B cell (primary cell): ENCODE data around the gene VWA5B1. TPM values are rescaled to one million over a fixed set of nuclear protein-coding genes. Genes with fewer than 3 reads are reported as not detected.

ENCODE experiments used
- ATAC-seq: fragments of 200-7000 bp; cut with Tn5 transposase; one replicate; pipeline ENCODE4 v1.10.0; 2021; ENCODE audit warnings: low read depth, mild to moderate bottlenecking, moderate number of reproducible peaks, moderate library complexity
- CTCF ChIA-PET: fragments of 350-600 bp; sonication (Branson Sonifier 250); formaldehyde crosslinking; loops from one replicate; lab custom pipeline; 2021; ENCODE audit warnings: antibody characterized with exemption, inconsistent platforms; lab: Charles Lee
- POLR2A ChIA-PET: fragments of 350-600 bp; sonication (Branson Sonifier 250); formaldehyde crosslinking; loops from one replicate; lab custom pipeline; 2021; ENCODE audit warnings: antibody characterized with exemption; lab: Charles Lee
- DNase-seq: peaks from one replicate; pipeline ENCODE4 v3.0.0; 2013
- H2AFZ ChIP-seq: 2 replicates; pipeline ENCODE4 v1.6.1; 2012; ENCODE audit warnings: mild to moderate bottlenecking, low read depth, low read length; ENCODE audit not compliant: insufficient read depth, poor library complexity, severe bottlenecking
- H3K27ac ChIP-seq, 2 donors: 1 replicate in 1 of 2; 2 replicates in 1 of 2; pipeline ENCODE4 v1.5.1; 2012 to 2013; ENCODE audit warnings: low read length in 2 of 2, mild to moderate bottlenecking in 2 of 2, moderate library complexity in 1 of 2
- H3K27me3 ChIP-seq, 4 experiments: fragments of 200-600 bp in 1 of 4; sonication (generic) in 1 of 4; replicated peaks in 1 of 4; 1 replicate in 2 of 4; 2 replicates in 2 of 4; pipeline versions ENCODE4 v1.6.1 to v1.7.0; 2013 to 2016; ENCODE audit warnings: low read length in 3 of 4, mild to moderate bottlenecking in 2 of 4, mixed read lengths in 1 of 4, moderate library complexity in 1 of 4; ENCODE audit not compliant: insufficient read depth in 4 of 4, control insufficient read depth in 3 of 4; ENCODE audit errors: control extremely low read depth in 1 of 4
- H3K36me3 ChIP-seq, 2 experiments: replicated peaks in 1 of 2; 1 replicate in 1 of 2; 2 replicates in 1 of 2; pipeline versions ENCODE4 v1.6.1 to v1.7.1; 2013; ENCODE audit warnings: low read length in 1 of 2; ENCODE audit not compliant: insufficient read depth in 2 of 2, control insufficient read depth in 1 of 2; ENCODE audit errors: control extremely low read depth in 1 of 2, extremely low read depth in 1 of 2
- H3K4me1 ChIP-seq, 2 donors: fragments of 200-600 bp in 1 of 2; sonication (generic) in 1 of 2; 1 replicate in 1 of 2; 2 replicates in 1 of 2; pipeline versions ENCODE4 v1.5.1 to v1.6.1; 2013 to 2017; ENCODE audit warnings: low read length in 2 of 2; ENCODE audit not compliant: control insufficient read depth in 2 of 2, insufficient read depth in 2 of 2
- H3K4me2 ChIP-seq: replicated peaks from 2 replicates; pipeline ENCODE3; 2012; ENCODE audit warnings: mild to moderate bottlenecking, low read depth, low read length; ENCODE audit not compliant: poor library complexity, severe bottlenecking
- H3K4me3 ChIP-seq, 5 experiments: fragments of 200-600 bp in 1 of 5; sonication (generic) in 1 of 5; 1 replicate in 3 of 5; 2 replicates in 2 of 5; pipeline versions ENCODE4 v1.5.1 to v1.7.0; 2011 to 2016; ENCODE audit warnings: low read length in 4 of 5, mild to moderate bottlenecking in 4 of 5, low read depth in 2 of 5, control low read depth in 1 of 5, moderate library complexity in 1 of 5; ENCODE audit not compliant: insufficient read depth in 1 of 5; ENCODE audit errors: control extremely low read depth in 1 of 5, extremely low read depth in 1 of 5
- H3K79me2 ChIP-seq: fragments of 200-600 bp; sonication (generic); one replicate; pipeline ENCODE4 v1.6.0; 2016; ENCODE audit warnings: low read length; ENCODE audit not compliant: control insufficient read depth, insufficient read depth
- H3K9ac ChIP-seq: fragments of 200-600 bp; sonication (generic); 2 replicates; pipeline ENCODE4 v1.6.1; 2017; ENCODE audit warnings: mild to moderate bottlenecking, low read length, moderate library complexity
- H3K9me3 ChIP-seq, 3 donors: one replicate each; pipeline versions ENCODE4 v1.6.1 to v1.7.1; 2013; ENCODE audit warnings: low read length in 2 of 3; ENCODE audit not compliant: control insufficient read depth in 2 of 3, insufficient read depth in 1 of 3; ENCODE audit errors: control extremely low read depth in 1 of 3
- H4K20me1 ChIP-seq: 2 replicates; pipeline ENCODE4 v1.6.0; 2012; ENCODE audit warnings: mild to moderate bottlenecking, low read length; ENCODE audit not compliant: insufficient read depth, control insufficient read depth, poor library complexity, severe bottlenecking
- H3K27ac Mint-ChIP-seq: one replicate; pipeline ENCODE4 v1.8.0; 2021; ENCODE audit warnings: mixed read lengths
- H3K27me3 Mint-ChIP-seq: one replicate; pipeline ENCODE4 v1.8.0; 2021; ENCODE audit warnings: mixed read lengths
- H3K4me1 Mint-ChIP-seq: one replicate; pipeline ENCODE4 v1.8.0; 2021; ENCODE audit warnings: mixed read lengths
- H3K4me3 Mint-ChIP-seq: one replicate; pipeline ENCODE4 v1.8.0; 2021; ENCODE audit warnings: mixed read lengths
- H3K9me3 Mint-ChIP-seq: one replicate; pipeline ENCODE4 v1.8.0; 2022; ENCODE audit warnings: mixed read lengths; ENCODE audit not compliant: insufficient read depth
- EZH2 ChIP-seq: IDR thresholded peaks from 2 replicates; pipeline ENCODE4 v1.6.1; 2012; ENCODE audit warnings: borderline replicate concordance, low read depth, mild to moderate bottlenecking, moderate library complexity, low read length; ENCODE audit not compliant: insufficient read depth, poor library complexity, severe bottlenecking
- WGBS: methylation state at CpG from one replicate; pipeline ENCODE4 v1.1.5; 2013; ENCODE audit warnings: missing lambda C conversion rate; ENCODE audit not compliant: insufficient coverage; 5-methylcytosine and 5-hydroxymethylcytosine counted together
- intact Hi-C: fragments of 100-400 bp; cut with micrococcal nuclease; formaldehyde crosslinking; loops from one replicate; pipeline ENCODE4 v1.10.0; 2022
- polyA plus RNA-seq: library from polyadenylated mRNA; depleted of rRNA; stranded (reverse); fragments of >200 nt; gene quantifications from 2 replicates; pipeline ENCODE4 v1.2.3, GENCODE V29; 2012
- total RNA-seq, 2 donors: library from RNA; stranded (reverse); fragments of 120-200 nt in 1 of 2; gene quantifications; 1 replicate in 1 of 2; 2 replicates in 1 of 2; pipeline versions ENCODE4 v1.2.3 to v1.2.4, GENCODE V29; 2013 to 2022
- TF ChIP-seq, protein P1 (sequence below): fragments of 200-600 bp; IDR thresholded peaks from one replicate; pipeline ENCODE4 v1.8.0; 2022; ENCODE audit warnings: antibody characterized with exemption, mild to moderate bottlenecking

VWA5B1 gene
- total and polyA plus RNA-seq, 2 donors (not counting 1 experiment from before 2014, with no cell fraction given) = not detected

DNA sequence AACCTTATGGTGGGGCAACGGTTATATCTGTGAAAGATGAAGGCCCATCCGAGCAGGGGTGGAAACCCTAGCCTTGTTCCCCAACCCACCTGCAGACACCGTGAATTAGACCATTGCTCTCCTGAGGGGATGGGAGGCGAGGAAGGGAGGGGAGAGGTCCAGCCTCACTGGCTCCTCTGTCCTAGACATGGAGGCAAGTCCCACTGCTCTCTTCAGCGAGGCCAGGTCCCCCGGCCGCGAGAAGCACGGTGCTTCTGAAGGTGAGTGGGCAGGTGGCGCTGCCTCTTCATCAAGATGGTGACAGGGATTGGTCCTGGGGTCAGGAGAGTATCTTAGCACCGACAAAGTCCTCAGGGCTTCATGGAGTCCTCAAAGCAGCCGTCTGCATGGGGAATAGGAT lies 59.3 kb downstream of the VWA5B1 start:
- intact Hi-C loops = no loop called here

GRCh38 chr1:20350421-20350820 lies 59.7 kb downstream of the VWA5B1 start:
- Histone ChIP-seq H3K4me2 (no peak overlapping the region), H4K20me1 (no peaks in the 10 kb centered on the region), H3K9me3 (peaks cover 0 to 10% (median 5%) of the 10 kb centered on the region in 3 donors), H3K36me3 (no peaks in the 10 kb centered on the region), H3K79me2 (no peaks in the 10 kb centered on the region), H3K4me3 (no peak overlapping the region), H2AFZ (no peak overlapping the region), H3K27me3 (peaks cover 0 to 11% (median 6%) of the 10 kb centered on the region in 4 experiments), H3K27ac (no peak overlapping the region), H3K4me1 (no peaks in the 10 kb centered on the region), H3K9ac (no peak overlapping the region)
- 87% methylated on average over 7 of the region's 7 CpGs for WGBS
- H3K27me3 Mint-ChIP-seq = peaks cover 24% of the 10 kb centered on the region
- ATAC-seq = no peak
- ChIA-PET CTCF (no interaction called here), POLR2A (no interaction called here)
- TF ChIP-seq, protein P1, sequence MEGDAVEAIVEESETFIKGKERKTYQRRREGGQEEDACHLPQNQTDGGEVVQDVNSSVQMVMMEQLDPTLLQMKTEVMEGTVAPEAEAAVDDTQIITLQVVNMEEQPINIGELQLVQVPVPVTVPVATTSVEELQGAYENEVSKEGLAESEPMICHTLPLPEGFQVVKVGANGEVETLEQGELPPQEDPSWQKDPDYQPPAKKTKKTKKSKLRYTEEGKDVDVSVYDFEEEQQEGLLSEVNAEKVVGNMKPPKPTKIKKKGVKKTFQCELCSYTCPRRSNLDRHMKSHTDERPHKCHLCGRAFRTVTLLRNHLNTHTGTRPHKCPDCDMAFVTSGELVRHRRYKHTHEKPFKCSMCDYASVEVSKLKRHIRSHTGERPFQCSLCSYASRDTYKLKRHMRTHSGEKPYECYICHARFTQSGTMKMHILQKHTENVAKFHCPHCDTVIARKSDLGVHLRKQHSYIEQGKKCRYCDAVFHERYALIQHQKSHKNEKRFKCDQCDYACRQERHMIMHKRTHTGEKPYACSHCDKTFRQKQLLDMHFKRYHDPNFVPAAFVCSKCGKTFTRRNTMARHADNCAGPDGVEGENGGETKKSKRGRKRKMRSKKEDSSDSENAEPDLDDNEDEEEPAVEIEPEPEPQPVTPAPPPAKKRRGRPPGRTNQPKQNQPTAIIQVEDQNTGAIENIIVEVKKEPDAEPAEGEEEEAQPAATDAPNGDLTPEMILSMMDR = no peak
- TF ChIP-seq EZH2 = no peak
- intact Hi-C loops = no loop called here
- peaks cover 2% of the 10 kb centered on the region for H3K9me3 Mint-ChIP-seq
- DNase-seq = no peak
- H3K4me1 Mint-ChIP-seq = no peaks in the 10 kb centered on the region
- H3K4me3 Mint-ChIP-seq = no peak overlapping the region
- no peak overlapping the region for H3K27ac Mint-ChIP-seq

More for the DNA sequence above, 59.3 kb downstream of the VWA5B1 start:
- Histone ChIP-seq H3K9ac (no peak overlapping the region), H3K27ac (no peak overlapping the region), H4K20me1 (no peaks in the 10 kb centered on the region), H3K4me3 (no peak overlapping the region), H2AFZ (no peak overlapping the region), H3K9me3 (peaks cover 0 to 10% (median 5%) of the 10 kb centered on the region in 3 donors), H3K79me2 (no peaks in the 10 kb centered on the region), H3K4me2 (no peak overlapping the region), H3K27me3 (peaks cover 0 to 11% (median 6%) of the 10 kb centered on the region in 4 experiments), H3K4me1 (no peaks in the 10 kb centered on the region), H3K36me3 (no peaks in the 10 kb centered on the region)
- Mint-ChIP-seq H3K27ac (no peak overlapping the region), H3K27me3 (peaks cover 23% of the 10 kb centered on the region), H3K4me3 (no peak overlapping the region), H3K9me3 (peaks cover 2% of the 10 kb centered on the region), H3K4me1 (no peaks in the 10 kb centered on the region)
- ChIA-PET POLR2A (no interaction called here), CTCF (no interaction called here)
- 92% methylated on average over 11 of the region's 12 CpGs for WGBS
- ATAC-seq (no peak), DNase-seq (no peak)
- no peak for TF ChIP-seq EZH2
- TF ChIP-seq, protein P1 = no peak
